Duodenal mucosa (tissue), 2 donors: Measurements from ENCODE around the gene RASGRP4.

Experiments used
- H3K27ac ChIP-seq: one replicate; pipeline ENCODE4 v1.7.0; 2013; ENCODE audit warnings: low read depth, low read length
- H3K27me3 ChIP-seq, 2 donors: one replicate each; pipeline ENCODE4 v1.7.0; 2013; ENCODE audit warnings: low read length in 2 of 2, control low read depth in 1 of 2; ENCODE audit not compliant: insufficient read depth in 2 of 2, control insufficient read depth in 1 of 2
- H3K36me3 ChIP-seq, 2 donors: one replicate each; pipeline ENCODE4 v1.7.0; 2013; ENCODE audit warnings: low read length in 2 of 2, control low read depth in 1 of 2; ENCODE audit not compliant: insufficient read depth in 2 of 2, control insufficient read depth in 1 of 2
- H3K4me1 ChIP-seq, 2 donors: one replicate each; pipeline ENCODE4 v1.7.0; 2013; ENCODE audit warnings: low read length in 2 of 2, control low read depth in 1 of 2; ENCODE audit not compliant: insufficient read depth in 2 of 2, control insufficient read depth in 1 of 2
- H3K4me3 ChIP-seq, 2 donors: one replicate each; pipeline ENCODE4 v1.7.0; 2013; ENCODE audit warnings: low read length in 2 of 2, low read depth in 1 of 2
- H3K9ac ChIP-seq, 2 donors: one replicate each; pipeline ENCODE4 v1.7.0; 2013; ENCODE audit warnings: low read length in 2 of 2, low read depth in 1 of 2
- H3K9me3 ChIP-seq, 2 donors: one replicate each; pipeline ENCODE4 v1.7.0; 2013; ENCODE audit warnings: low read length in 2 of 2, control low read depth in 1 of 2; ENCODE audit not compliant: control insufficient read depth in 1 of 2

RASGRP4 gene

GRCh38 chr19:38385057-38385803, 40.8 kb downstream of the RASGRP4 start:
- Histone ChIP-seq H3K9ac (no peak overlapping the region), H3K36me3 (peaks cover 23 to 41% of the 10 kb centered on the region in 2 donors), H3K4me3 (no peak overlapping the region), H3K9me3 (no peaks in the 10 kb centered on the region), H3K27me3 (peaks cover 0 to 10% of the 10 kb centered on the region in 2 donors), H3K27ac (no peak overlapping the region), H3K4me1 (peaks cover 0 to 20% of the 10 kb centered on the region in 2 donors)

- Histone ChIP-seq H3K9ac (no peak overlapping the region), H3K36me3 (peaks cover 23 to 50% of the 10 kb centered on the region in 2 donors), H3K27ac (no peak overlapping the region), H3K27me3 (peaks cover 0 to 5% of the 10 kb centered on the region in 2 donors), H3K4me1 (peaks cover 0 to 20% of the 10 kb centered on the region in 2 donors), H3K4me3 (no peak overlapping the region), H3K9me3 (no peaks in the 10 kb centered on the region)
Measured at GRCh38 chr19:38384209-38385027, 41.6 kb downstream of the RASGRP4 start.

- H3K36me3 ChIP-seq: peaks cover 27 to 56% of the 10 kb centered on the region in 2 donors
Measured at GRCh38 chr19:38383743-38384142, 42.3 kb downstream of the RASGRP4 start.

GRCh38 chr19:38383184-38383583, 42.8 kb downstream of the RASGRP4 start:
- peaks cover 27 to 57% of the 10 kb centered on the region in 2 donors for H3K36me3 ChIP-seq
- no peaks in the 10 kb centered on the region for H3K27me3 ChIP-seq
- H3K27ac ChIP-seq: no peak overlapping the region

More at GRCh38 chr19:38383743-38384142, 42.3 kb downstream of the RASGRP4 start:
- Histone ChIP-seq H3K4me3 (no peak overlapping the region), H3K27ac (no peak overlapping the region), H3K9me3 (no peaks in the 10 kb centered on the region), H3K27me3 (peaks cover 0 to under 1% of the 10 kb centered on the region in 2 donors), H3K9ac (no peak overlapping the region), H3K4me1 (peaks cover 0 to 15% of the 10 kb centered on the region in 2 donors)

GRCh38 chr19:38381138-38381537, 44.9 kb downstream of the RASGRP4 start:
- peaks cover 27 to 68% of the 10 kb centered on the region in 2 donors for H3K36me3 ChIP-seq
- H3K27me3 ChIP-seq: no peaks in the 10 kb centered on the region
- H3K4me1 ChIP-seq: peaks cover 0 to 9% of the 10 kb centered on the region in 2 donors
- H3K4me3 ChIP-seq: no peak overlapping the region
- H3K9me3 ChIP-seq: no peaks in the 10 kb centered on the region
- no peak overlapping the region for H3K27ac ChIP-seq
- H3K9ac ChIP-seq: no peak overlapping the region

More at GRCh38 chr19:38383184-38383583, 42.8 kb downstream of the RASGRP4 start:
- Histone ChIP-seq H3K4me1 (peaks cover 0 to 12% of the 10 kb centered on the region in 2 donors), H3K4me3 (no peak overlapping the region), H3K9ac (no peak overlapping the region), H3K9me3 (no peaks in the 10 kb centered on the region)

GRCh38 chr19:38378866-38379265, 47.2 kb downstream of the RASGRP4 start:
- Histone ChIP-seq H3K4me1 (peaks cover 9 to 19% of the 10 kb centered on the region in 2 donors), H3K4me3 (no peak overlapping the region), H3K27me3 (no peaks in the 10 kb centered on the region), H3K9me3 (no peaks in the 10 kb centered on the region), H3K9ac (no peak overlapping the region), H3K36me3 (peaks cover 22 to 63% of the 10 kb centered on the region in 2 donors), H3K27ac (no peak overlapping the region)

- H3K4me1 ChIP-seq: peaks cover 9 to 20% of the 10 kb centered on the region in 2 donors
- H3K9ac ChIP-seq: no peak overlapping the region
- no peak overlapping the region for H3K27ac ChIP-seq
- peaks cover 18 to 47% of the 10 kb centered on the region in 2 donors for H3K36me3 ChIP-seq
- no peaks in the 10 kb centered on the region for H3K27me3 ChIP-seq
- H3K9me3 ChIP-seq: no peaks in the 10 kb centered on the region
- H3K4me3 ChIP-seq: no peak overlapping the region
Measured at GRCh38 chr19:38377052-38377451, 49.0 kb downstream of the RASGRP4 start.

- no peaks in the 10 kb centered on the region for H3K9me3 ChIP-seq
- H3K4me1 ChIP-seq: peaks cover 9 to 20% of the 10 kb centered on the region in 2 donors
- no peak overlapping the region for H3K27ac ChIP-seq
- H3K36me3 ChIP-seq: peaks cover 13 to 43% of the 10 kb centered on the region in 2 donors
- H3K27me3 ChIP-seq: no peaks in the 10 kb centered on the region
- H3K4me3 ChIP-seq: peak overlapping the region in 1 of 2 donors; percentile 83
- no peak overlapping the region for H3K9ac ChIP-seq
Measured at GRCh38 chr19:38376576-38376975, 49.4 kb downstream of the RASGRP4 start.

- Histone ChIP-seq H3K4me3 (peak overlapping the region; percentile 83 to 88), H3K27me3 (no peaks in the 10 kb centered on the region), H3K27ac (no peak overlapping the region), H3K36me3 (peaks cover 5 to 34% of the 10 kb centered on the region in 2 donors), H3K9ac (peak overlapping the region; percentile 67 to 97), H3K9me3 (no peaks in the 10 kb centered on the region), H3K4me1 (peaks cover 9 to 20% of the 10 kb centered on the region in 2 donors)
Measured at GRCh38 chr19:38375748-38376147, 50.3 kb downstream of the RASGRP4 start.

- peaks cover 4 to 29% of the 10 kb centered on the region in 2 donors for H3K36me3 ChIP-seq
- no peaks in the 10 kb centered on the region for H3K9me3 ChIP-seq
- peak overlapping the region; percentile 67 to 97 for H3K9ac ChIP-seq
- peak overlapping the region; percentile 83 to 88 for H3K4me3 ChIP-seq
- H3K27me3 ChIP-seq: no peaks in the 10 kb centered on the region
- H3K4me1 ChIP-seq: peaks cover 13 to 24% of the 10 kb centered on the region in 2 donors
- H3K27ac ChIP-seq: peak overlapping the region; percentile 79
Measured at GRCh38 chr19:38375098-38375493, 50.9 kb downstream of the RASGRP4 start.
